Right lobe of liver (tissue), 6 donors: ENCODE data around the gene CCT3. TPM values are rescaled to one million over a fixed set of nuclear protein-coding genes. Genes with fewer than 3 reads are reported as not detected.

Experiments used
- ATAC-seq, 4 donors: fragments of 200-7000 bp; cut with Tn5 transposase; one replicate each; pipeline ENCODE4 v1.9.1; 2020; ENCODE audit warnings: mild to moderate bottlenecking in 4 of 4, moderate library complexity in 4 of 4
- DNase-seq, 3 donors: peaks; one replicate each; pipeline ENCODE4 v3.0.0-alpha.2; 2020
- H3K27ac ChIP-seq, 3 donors: fragments of 200-600 bp; one replicate each; pipeline ENCODE4 v1.8.0; 2022
- H3K27me3 ChIP-seq, 2 donors: fragments of 200-600 bp; one replicate each; pipeline ENCODE4 v1.8.0; 2022
- H3K36me3 ChIP-seq, 4 donors: fragments of 200-600 bp; sonication (generic) in 1 of 4; one replicate each; pipeline versions ENCODE4 v1.5.1 to v1.8.0; 2017 to 2022; ENCODE audit warnings: control low read depth in 1 of 4
- H3K4me1 ChIP-seq, 4 donors: fragments of 200-600 bp; sonication (generic) in 1 of 4; one replicate each; pipeline versions ENCODE4 v1.5.1 to v1.8.0; 2017 to 2022; ENCODE audit warnings: control low read depth in 1 of 4
- H3K4me3 ChIP-seq, 3 donors: fragments of 200-600 bp; one replicate each; pipeline ENCODE4 v1.8.0; 2022
- H3K9me3 ChIP-seq, 4 donors: fragments of 200-600 bp; sonication (generic) in 1 of 4; one replicate each; pipeline versions ENCODE4 v1.5.1 to v1.8.0; 2017 to 2022; ENCODE audit warnings: control low read depth in 1 of 4
- CTCF ChIP-seq, 4 donors: fragments of 200-600 bp in 3 of 4; fragments of 450-650 bp in 1 of 4; IDR thresholded peaks; one replicate each; pipeline versions ENCODE4 v1.5.1 to v1.8.0; 2016 to 2022; ENCODE audit warnings: antibody characterized with exemption in 4 of 4, mild to moderate bottlenecking in 2 of 4
- POLR2A ChIP-seq: fragments of 450-650 bp; IDR thresholded peaks from one replicate; pipeline ENCODE4 v1.6.1; 2017; ENCODE audit warnings: antibody characterized with exemption, mild to moderate bottlenecking
- WGBS: methylation state at CpG from one replicate; pipeline ENCODE4 v1.1.6; 2018; ENCODE audit warnings: low coverage, low lambda C conversion rate; ENCODE audit not compliant: insufficient coverage; ENCODE audit errors: missing lambda C conversion rate; 5-methylcytosine and 5-hydroxymethylcytosine counted together
- intact Hi-C, 2 donors: fragments of 100-400 bp; cut with DNase I; formaldehyde crosslinking; loops; one replicate each; pipeline versions ENCODE4 v1.11.2 to v1.14.1; 2022
- total RNA-seq, 6 experiments: library from RNA; depleted of rRNA in 2 of 6; stranded (reverse); fragments of >200 nt in 2 of 6; fragmentation: NEBNext Ultra II Directional in 3 of 6; extraction: Animal tissue kit (Norgen Biotek cat#: 25700) in 3 of 6; gene quantifications; one replicate each; pipeline versions ENCODE4 v1.1.0 to v1.2.4, GENCODE V29; 2016 to 2023
- donor health status: DM: no; HTN: yes; CAD: no.
- donor health status: DM: no; HTN: no; CAD: no.
- donor health status: DM: no; HTN: no; CAD: no.
- donor health status: DM: no; HTN: yes; CAD: no.
- donor health status: DM: no; HTN: yes; CAD: no.

CCT3 gene
- total RNA-seq, 6 experiments from 2014 or later, result 79.3 to 179 (median 115) TPM

- Histone ChIP-seq H3K27ac (no peak overlapping the region), H3K27me3 (no peaks in the 10 kb centered on the region), H3K36me3 (no peaks in the 10 kb centered on the region), H3K4me1 (no peaks in the 10 kb centered on the region), H3K9me3 (no peaks in the 10 kb centered on the region), H3K4me3 (no peak overlapping the region)
- 58% methylated on average over 5 of the region's 9 CpGs for WGBS
- TF ChIP-seq CTCF (IDR thresholded peaks at IDR 0.05) (peak; percentile 67 to 82 (median 78)), POLR2A (no peak)
- ATAC-seq (peak; percentile 86 to 92 (median 88)), DNase-seq (peak; percentile 63 to 69 (median 66))
- intact Hi-C loops, result loop anchor here in 1 of 2 donors (10.0 kb wide), 1 partner anchor 232 kb away; the partner anchor contains the start of gene HAPLN2
Observed at GRCh38 chr1:156383023-156383422, 44.9 kb upstream of the CCT3 start.

GRCh38 chr1:156382561-156382960 is 44.5 kb upstream of the CCT3 start:
- Histone ChIP-seq H3K4me1 (no peaks in the 10 kb centered on the region), H3K27ac (no peak overlapping the region), H3K4me3 (no peak overlapping the region), H3K9me3 (no peaks in the 10 kb centered on the region), H3K36me3 (no peaks in the 10 kb centered on the region), H3K27me3 (no peaks in the 10 kb centered on the region)
- intact Hi-C loops, result loop anchor here in 1 of 2 donors (10.0 kb wide), 1 partner anchor 232 kb away; the partner anchor contains the start of gene HAPLN2
- no peak for TF ChIP-seq CTCF (IDR thresholded peaks at IDR 0.05)
- TF ChIP-seq POLR2A, result no peak
- ATAC-seq, result no peak
- WGBS, result 72% methylated on average over 5 of the region's 7 CpGs
- no peak for DNase-seq

GRCh38 chr1:156379420-156380165 is 41.5 kb upstream of the CCT3 start:
- Histone ChIP-seq H3K9me3 (no peaks in the 10 kb centered on the region), H3K4me3 (no peak overlapping the region), H3K27ac (no peak overlapping the region), H3K27me3 (no peaks in the 10 kb centered on the region), H3K4me1 (no peaks in the 10 kb centered on the region), H3K36me3 (no peaks in the 10 kb centered on the region)
- no peak for TF ChIP-seq POLR2A
- no peak for TF ChIP-seq CTCF (IDR thresholded peaks at IDR 0.05)
- ATAC-seq (no peak), DNase-seq (no peak)
- intact Hi-C loops, result loop anchor here in 1 of 2 donors (10.0 kb wide), 1 partner anchor 235 kb away; the partner anchor contains the start of gene HAPLN2
- WGBS, result 69% methylated on average over 3 of the region's 3 CpGs

- TF ChIP-seq POLR2A (no peak), CTCF (IDR thresholded peaks at IDR 0.05) (no peak)
- DNase-seq, result no peak
- Histone ChIP-seq H3K9me3 (no peaks in the 10 kb centered on the region), H3K36me3 (no peaks in the 10 kb centered on the region), H3K4me1 (no peaks in the 10 kb centered on the region), H3K27me3 (no peaks in the 10 kb centered on the region), H3K4me3 (no peak overlapping the region), H3K27ac (no peak overlapping the region)
- no peak for ATAC-seq
- intact Hi-C loops, result no loop called here
- 90% methylated on average over 6 of the region's 6 CpGs for WGBS
Observed at GRCh38 chr1:156378557-156378956, 40.5 kb upstream of the CCT3 start.
